HepG2 (cell line): ENCODE measurements around the gene SERPINB6. TPM values are rescaled to one million over a fixed set of nuclear protein-coding genes. Genes with fewer than 3 reads are reported as not detected.

Experiments used
- ETV6 ChIP-seq: sonication (generic); formaldehyde crosslinking; conservative IDR thresholded peaks from 2 replicates; pipeline ENCODE4 v1.4.0; 2020; ENCODE audit warnings: missing genetic modification reagents
- HBP1 ChIP-seq: IDR thresholded peaks from 2 replicates; pipeline ENCODE4 v1.6.1; 2016; ENCODE audit warnings: low read depth, control low read depth
- PRDM10 ChIP-seq: sonication (generic); formaldehyde crosslinking; IDR thresholded peaks from 2 replicates; pipeline ENCODE4 v1.4.0; 2020; ENCODE audit warnings: low read depth, missing genetic modification reagents
- REL ChIP-seq: sonication (generic); formaldehyde crosslinking; conservative IDR thresholded peaks from 2 replicates; pipeline ENCODE4 v1.8.0; 2022; ENCODE audit warnings: mild to moderate bottlenecking, missing genetic modification reagents, moderate library complexity
- ZBTB10 ChIP-seq: sonication (generic); formaldehyde crosslinking; IDR thresholded peaks from 2 replicates; pipeline ENCODE4 v1.4.0; 2020; ENCODE audit warnings: missing genetic modification reagents, borderline replicate concordance
- ZFX ChIP-seq: sonication (generic); formaldehyde crosslinking; IDR thresholded peaks from 2 replicates; pipeline ENCODE4 v1.4.0; 2020; ENCODE audit warnings: mild to moderate bottlenecking, low read depth, missing genetic modification reagents, moderate library complexity
- ZNF329 ChIP-seq: sonication (generic); formaldehyde crosslinking; IDR thresholded peaks from 2 replicates; pipeline ENCODE4 v1.9.0; 2021; ENCODE audit warnings: low read depth, mild to moderate bottlenecking, missing genetic modification reagents
- ZNF556 ChIP-seq: sonication (generic); formaldehyde crosslinking; IDR thresholded peaks from 2 replicates; pipeline ENCODE4 v1.4.0; 2020; ENCODE audit warnings: mild to moderate bottlenecking, missing genetic modification reagents, borderline replicate concordance
- ZNF646 ChIP-seq: sonication (generic); formaldehyde crosslinking; IDR thresholded peaks from 2 replicates; pipeline ENCODE4 v1.9.0; 2021; ENCODE audit warnings: mild to moderate bottlenecking, missing genetic modification reagents
- ZNF773 ChIP-seq: sonication (generic); formaldehyde crosslinking; IDR thresholded peaks from 2 replicates; pipeline ENCODE4 v1.4.0; 2020; ENCODE audit warnings: missing genetic modification reagents, borderline replicate concordance
- polyA plus RNA-seq, 8 experiments: library from polyadenylated mRNA; depleted of rRNA in 3 of 8; stranded (reverse) in 7 of 8; unstranded in 1 of 8; fragments of >200 nt; fragmentation: Illumina TruSeq in 4 of 8; extraction: Trizol in 4 of 8; gene quantifications; 2 replicates each; pipeline versions ENCODE4 v1.2.1 to v1.2.3, GENCODE V29; 2011 to 2016; ENCODE audit warnings: low read depth in 4 of 8, missing spikeins in 1 of 8, mixed read lengths in 1 of 8; ENCODE audit not compliant: insufficient read depth in 1 of 8
- total RNA-seq, 5 experiments: library from RNA; depleted of rRNA; stranded (reverse); fragments of >200 nt; fragmentation: Illumina TruSeq; extraction: Trizol; gene quantifications; 2 replicates each; pipeline ENCODE4 v1.2.3, GENCODE V29; 2016; ENCODE audit warnings: low read depth in 1 of 5

The SERPINB6 gene
- total and polyA plus RNA-seq, 2 of the 13 experiments (the other 11 are each of a cell fraction or from before 2014, with no cell fraction given) = 38.2 to 61.3 TPM

GRCh38 chr6:2971420-2972218, at the start of gene SERPINB6 (continued):
- TF ChIP-seq HBP1 (CRISPR knock-in tag) = peak; percentile 66; the same call in 1 of the 2 replicates
- TF ChIP-seq ETV6 = peak; percentile 69; the same call in 1 of the 2 replicates
- TF ChIP-seq ZNF556 (CRISPR knock-in tag) = peak; percentile 86
- TF ChIP-seq ZNF329 (CRISPR knock-in tag) = no peak
- no peak for TF ChIP-seq ZNF773 (CRISPR knock-in tag)
- no peak for TF ChIP-seq ZBTB10
- peak; percentile 92 for TF ChIP-seq ZFX (CRISPR knock-in tag)
- peak; percentile 70; the same call in 1 of the 2 replicates for TF ChIP-seq PRDM10 (CRISPR knock-in tag)
- no peak for TF ChIP-seq ZNF646 (CRISPR knock-in tag)
- TF ChIP-seq REL (CRISPR knock-in tag) = 0 out of 2 replicates have a peak, but pooled peaks have one; percentile 35
